Stimulated activated naive CD4-positive, alpha-beta T cell (primary cell): Measurements from ENCODE around the gene GALNS.

Experiments
- DNase-seq, 6 experiments: peaks; one replicate each; lab custom pipeline; 2025; lab: John Stamatoyannopoulos, UW

GALNS gene

GRCh38 chr16:88816736-88817535, 39.8 kb downstream of the GALNS start:
- DNase-seq = no peak

GRCh38 chr16:88815901-88816589, 40.7 kb downstream of the GALNS start:
- DNase-seq = peak in 5 of 6 experiments; percentile 33 to 49 (median 41)

- DNase-seq = no peak
These were observed 41.5 kb downstream of the GALNS start for GRCh38 chr16:88815227-88815626.

GRCh38 chr16:88814144-88814502, 42.6 kb downstream of the GALNS start:
- DNase-seq = no peak

GRCh38 chr16:88813269-88814143, 43.2 kb downstream of the GALNS start:
- DNase-seq = no peak

GRCh38 chr16:88812513-88813268, 44.1 kb downstream of the GALNS start:
- no peak for DNase-seq

GRCh38 chr16:88811769-88812512, 44.8 kb downstream of the GALNS start, which contains the start of gene APRT:
APRT (minus strand) TSS chr16:88811928; CDS start chr16:88811899, 29 bp downstream.
- peak; percentile 92 to 98 (median 94) for DNase-seq

GRCh38 chr16:88810912-88811768, 45.6 kb downstream of the GALNS start:
- peak; percentile 43 to 81 (median 58) for DNase-seq

GRCh38 chr16:88810166-88810911, 46.4 kb downstream of the GALNS start:
- DNase-seq = no peak

GRCh38 chr16:88809676-88810165, 47.0 kb downstream of the GALNS start:
- DNase-seq = no peak

- no peak for DNase-seq
These were observed 47.6 kb downstream of the GALNS start for GRCh38 chr16:88809068-88809675.

- no peak for DNase-seq
These were observed 48.9 kb downstream of the GALNS start for GRCh38 chr16:88807626-88808453.

GRCh38 chr16:88807142-88807625, 49.6 kb downstream of the GALNS start:
- DNase-seq = no peak

- DNase-seq = no peak
These were observed 50.1 kb downstream of the GALNS start for GRCh38 chr16:88806491-88807111.

- no peak for DNase-seq
These were observed 50.8 kb downstream of the GALNS start for GRCh38 chr16:88805887-88806393.

GRCh38 chr16:88805340-88805715, 51.4 kb downstream of the GALNS start:
- DNase-seq = no peak
